ENCODE data around the gene STAM. TPM values are rescaled to one million over a fixed set of nuclear protein-coding genes. Genes with fewer than 3 reads are reported as not detected.

Gene STAM
- total and polyA plus RNA-seq, 2 donors (not counting 3 experiments of a cell fraction or from before 2014, with no cell fraction given): 17.7 to 20.0 TPM

DNA sequence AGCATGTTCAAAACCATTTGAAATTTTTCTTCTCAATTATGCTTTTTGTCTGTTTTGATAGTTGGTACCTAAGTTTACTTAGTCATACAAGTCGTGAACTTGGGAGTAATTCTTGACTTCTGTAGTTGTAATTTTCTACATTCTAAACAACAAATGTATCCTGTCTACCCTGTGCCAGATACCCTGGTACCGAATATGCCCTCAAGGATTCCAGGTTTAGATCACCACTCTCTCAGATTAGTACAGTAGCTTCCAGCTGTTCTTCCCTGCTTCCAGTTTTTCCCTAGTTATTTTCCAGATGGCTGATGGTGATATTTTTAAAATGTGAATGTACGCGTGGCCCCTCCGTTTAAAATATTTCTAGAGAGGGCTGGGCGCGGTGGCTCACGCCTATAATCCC lies 6.5 kb downstream of the STAM start:
- no TSS peak for BruUV-seq (replicated peaks)

More for the DNA sequence above, 6.5 kb downstream of the STAM start:
- no peaks in the 10 kb centered on the region for H3K9me1 ChIP-seq (replicated peaks; ENCODE audit: control insufficient read depth, extremely low read depth, insufficient read depth, low read length)
- FAIRE-seq: no peak
- H4K20me1 ChIP-seq (replicated peaks; ENCODE audit: control insufficient read depth, extremely low read depth, insufficient read depth, low read length): no peaks in the 10 kb centered on the region
- peaks cover 92% of the 10 kb centered on the region for H3K79me2 ChIP-seq (ENCODE audit: control insufficient read depth, insufficient read depth, low read length)
- H3K4me1 ChIP-seq (ENCODE audit: control insufficient read depth, extremely low read depth, insufficient read depth, low read length): peaks cover 15% of the 10 kb centered on the region
- no peak overlapping the region for H3K9ac ChIP-seq (replicated peaks; ENCODE audit: extremely low read depth, insufficient read depth, low read length)
- H3K27ac ChIP-seq (ENCODE audit: insufficient read depth, low read depth, low read length): no peak overlapping the region
- no peaks in the 10 kb centered on the region for H3K9me3 ChIP-seq (replicated peaks; ENCODE audit: control insufficient read depth, insufficient read depth, low read length)
- no peaks in the 10 kb centered on the region for H3K27me3 ChIP-seq (ENCODE audit: control insufficient read depth in 2 of 2, insufficient read depth in 2 of 2, low read length in 2 of 2)
- no peak overlapping the region for H3K4me2 ChIP-seq (ENCODE audit: insufficient read depth, low read length)
- peaks cover 0 to 2% of the 10 kb centered on the region in 2 experiments for H3K36me3 ChIP-seq (ENCODE audit: control insufficient read depth in 2 of 2, extremely low read depth in 1 of 2, insufficient read depth in 2 of 2, low read length in 2 of 2)
- TF ChIP-seq POLR2AphosphoS5 (IDR thresholded peaks at IDR 0.05; ENCODE audit: insufficient read depth, low read depth, low read length) (no peak), MYC (IDR thresholded peaks at IDR 0.05; ENCODE audit: low read depth, low read length) (no peak), JUN (IDR thresholded peaks at IDR 0.05; ENCODE audit: borderline replicate concordance, insufficient read depth, insufficient read length, low read depth) (no peak), MAX (IDR thresholded peaks at IDR 0.05; ENCODE audit: insufficient read depth, insufficient read length) (no peak), EZH2 (IDR thresholded peaks at IDR 0.05; ENCODE audit: borderline replicate concordance, low read depth, low read length, severe bottlenecking) (no peak)
- TF ChIP-seq, protein P1, sequence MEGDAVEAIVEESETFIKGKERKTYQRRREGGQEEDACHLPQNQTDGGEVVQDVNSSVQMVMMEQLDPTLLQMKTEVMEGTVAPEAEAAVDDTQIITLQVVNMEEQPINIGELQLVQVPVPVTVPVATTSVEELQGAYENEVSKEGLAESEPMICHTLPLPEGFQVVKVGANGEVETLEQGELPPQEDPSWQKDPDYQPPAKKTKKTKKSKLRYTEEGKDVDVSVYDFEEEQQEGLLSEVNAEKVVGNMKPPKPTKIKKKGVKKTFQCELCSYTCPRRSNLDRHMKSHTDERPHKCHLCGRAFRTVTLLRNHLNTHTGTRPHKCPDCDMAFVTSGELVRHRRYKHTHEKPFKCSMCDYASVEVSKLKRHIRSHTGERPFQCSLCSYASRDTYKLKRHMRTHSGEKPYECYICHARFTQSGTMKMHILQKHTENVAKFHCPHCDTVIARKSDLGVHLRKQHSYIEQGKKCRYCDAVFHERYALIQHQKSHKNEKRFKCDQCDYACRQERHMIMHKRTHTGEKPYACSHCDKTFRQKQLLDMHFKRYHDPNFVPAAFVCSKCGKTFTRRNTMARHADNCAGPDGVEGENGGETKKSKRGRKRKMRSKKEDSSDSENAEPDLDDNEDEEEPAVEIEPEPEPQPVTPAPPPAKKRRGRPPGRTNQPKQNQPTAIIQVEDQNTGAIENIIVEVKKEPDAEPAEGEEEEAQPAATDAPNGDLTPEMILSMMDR (IDR thresholded peaks at IDR 0.05; ENCODE audit: extremely low read depth in 1 of 2, insufficient read depth in 1 of 2, low read depth in 1 of 2, low read length in 2 of 2): no peak
- intact Hi-C loops (cut with micrococcal nuclease) (no loop called here), dilution Hi-C loops (cut with MboI; ENCODE audit: extremely low pct_ligation_motif_present, low sequenced_read_pairs) (no loop called here)
- no peak overlapping the region for H3K4me3 ChIP-seq (replicated peaks in 1 of 3; ENCODE audit: insufficient read depth in 1 of 3, low read depth in 1 of 3, low read length in 3 of 3)
- CTCF ChIA-PET: no interaction called here
- POLR2A ChIA-PET: no interaction called here
- H2AFZ ChIP-seq (ENCODE audit: low read depth, low read length): no peak overlapping the region
- no peak for DNase-seq (ENCODE audit: low read depth, low spot score)
